Activated naive CD4-positive, alpha-beta T cell treated with anti-CD3 and anti-CD28 coated beads, Interleukin-2, amount 50 U/mL, for 16 hours (primary cell): Measurements from ENCODE around the gene LRMDA.
"Not testable (repeated sequence)": the region's sequence is repeated elsewhere in the genome, so short reads cannot be mapped to it uniquely, and the experiment has no call there.

Experiments used
- DNase-seq: peaks from one replicate; pipeline ENCODE4 v3.0.0-alpha.2; 2020

LRMDA gene

DNA sequence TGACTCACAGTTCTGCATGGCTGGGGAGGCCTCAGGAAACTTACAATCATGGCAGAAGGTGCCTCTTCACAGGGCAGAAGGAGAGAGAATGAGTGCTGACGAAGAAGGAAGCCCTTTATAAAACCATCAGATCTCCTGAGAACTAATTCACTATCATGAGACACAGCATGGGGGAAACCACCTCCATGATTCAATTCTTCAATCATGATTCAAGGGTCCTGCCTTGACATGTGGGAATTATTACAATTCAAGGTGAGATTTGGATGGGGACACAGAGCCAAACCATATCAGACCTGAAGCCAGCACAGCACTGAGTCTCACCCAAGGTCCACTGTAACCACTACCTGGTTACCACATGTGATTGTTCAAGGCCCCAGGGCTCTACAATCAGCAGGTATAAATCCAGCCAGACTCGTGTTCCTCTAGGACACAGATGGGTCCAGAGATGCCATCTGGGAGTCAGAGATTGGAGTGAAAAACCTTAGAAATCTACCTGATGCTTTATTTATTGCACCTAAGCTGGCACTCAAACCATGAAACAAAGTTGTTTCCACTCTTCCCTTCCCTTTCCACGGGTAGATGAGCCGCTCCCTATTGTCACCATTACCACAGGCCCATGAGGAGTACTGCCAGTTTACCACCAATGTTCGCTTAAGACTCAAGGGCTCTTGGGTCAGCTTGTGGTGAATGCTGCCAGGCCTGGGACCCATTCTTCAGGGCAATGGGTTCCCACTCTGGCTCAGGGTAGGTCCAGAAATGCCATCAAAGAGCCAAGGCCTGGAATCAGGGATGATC lies 1061.5 kb downstream of the LRMDA start:
- DNase-seq, result no peak

DNA sequence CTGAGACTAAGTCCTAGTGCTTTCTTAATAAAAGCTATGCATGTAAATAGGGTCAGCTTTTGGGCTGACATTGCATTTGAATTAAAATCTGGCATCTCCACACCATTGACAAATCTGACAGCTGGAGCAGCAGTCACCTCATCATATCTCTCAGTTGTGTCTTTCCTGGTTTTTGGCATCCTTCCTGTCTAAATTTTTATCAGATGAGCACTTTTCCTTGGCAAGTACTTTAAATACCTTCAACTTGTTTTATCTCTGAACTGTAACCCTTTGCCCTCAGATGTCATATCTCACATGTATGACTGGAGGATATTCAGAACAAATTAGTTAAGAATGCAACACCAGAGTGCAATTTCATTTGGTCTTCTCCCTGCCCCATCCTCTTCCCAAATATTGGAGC lies 1066.2 kb downstream of the LRMDA start:
- DNase-seq, result no peak

DNA sequence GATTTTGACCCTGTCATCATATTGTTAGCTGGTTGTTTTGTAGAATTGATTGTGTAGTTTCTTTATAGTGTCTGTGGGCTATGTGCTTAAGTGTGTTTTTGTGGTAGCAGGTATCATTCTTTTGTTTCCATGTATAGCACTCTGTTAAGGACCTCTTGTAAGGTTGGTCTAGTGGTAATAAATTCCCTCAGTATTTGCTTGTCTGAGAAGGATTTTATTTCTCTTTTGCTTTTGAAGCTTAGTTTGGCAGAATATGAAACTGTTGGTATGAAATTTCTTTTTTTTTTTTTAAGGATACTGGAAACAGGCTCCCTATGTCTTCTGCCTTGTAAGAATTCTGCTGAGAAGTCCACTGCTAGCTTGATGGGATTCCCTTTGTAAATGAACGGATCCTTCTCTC lies 1073.4 kb downstream of the LRMDA start:
- no peak for DNase-seq

DNA sequence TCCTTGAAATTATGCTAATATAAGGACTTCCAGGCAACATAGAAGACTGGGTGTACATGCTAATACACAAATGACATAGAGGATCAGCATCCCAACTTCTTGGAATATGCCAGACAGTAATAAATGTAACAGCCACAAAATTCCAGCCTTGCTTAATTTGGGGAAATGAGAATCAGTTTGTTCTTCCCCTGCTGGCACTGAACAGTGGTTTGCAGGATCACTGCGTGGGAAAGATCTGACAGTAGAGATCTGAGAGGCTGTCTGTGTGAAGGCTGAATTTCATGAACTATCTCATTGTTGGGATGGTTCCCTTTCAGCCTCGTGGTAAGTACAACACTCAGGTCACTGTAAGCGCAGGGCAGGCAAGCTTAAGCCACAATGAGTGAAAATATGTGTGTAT lies 1078.0 kb downstream of the LRMDA start:
- DNase-seq, result no peak

DNA sequence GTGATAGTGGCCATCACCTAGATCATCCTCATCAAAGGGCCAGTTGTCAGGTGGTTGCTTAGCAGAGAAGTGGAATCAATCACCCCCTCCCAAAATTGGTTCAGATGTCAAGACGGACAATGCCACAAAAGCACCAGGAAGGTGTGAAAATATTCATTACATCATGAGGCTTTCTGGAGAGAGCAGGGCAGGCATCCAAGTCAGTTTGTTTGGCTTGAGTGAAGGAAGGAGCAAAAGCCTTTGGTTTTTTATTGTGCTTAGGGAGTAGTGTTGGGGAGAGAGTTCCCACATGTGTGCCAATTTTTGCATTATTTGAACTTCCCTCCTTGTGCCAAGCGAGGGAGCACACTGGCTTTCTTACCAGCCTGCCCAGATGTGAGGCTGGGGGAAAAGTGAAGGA lies 1082.9 kb downstream of the LRMDA start:
- DNase-seq, result no peak

DNA sequence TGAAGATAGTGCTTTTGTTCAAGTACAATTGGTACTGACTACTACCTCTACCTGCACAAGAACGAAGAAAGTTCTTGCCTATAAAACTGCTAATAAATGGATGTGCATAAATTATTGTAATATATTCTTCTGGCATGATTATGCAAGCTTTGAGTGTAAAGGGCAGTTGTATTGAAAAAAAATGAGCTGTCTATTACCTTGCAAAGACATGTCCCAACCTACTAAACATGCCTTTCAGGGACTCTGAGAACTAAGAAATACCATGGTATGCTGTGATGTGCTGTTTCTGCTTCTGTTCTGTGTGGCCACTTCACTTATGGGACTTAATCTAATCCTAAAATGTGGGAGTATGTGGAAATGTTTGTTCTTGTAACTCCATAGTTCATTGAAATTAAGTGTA lies 1083.4 kb downstream of the LRMDA start:
- DNase-seq, result no peak

DNA sequence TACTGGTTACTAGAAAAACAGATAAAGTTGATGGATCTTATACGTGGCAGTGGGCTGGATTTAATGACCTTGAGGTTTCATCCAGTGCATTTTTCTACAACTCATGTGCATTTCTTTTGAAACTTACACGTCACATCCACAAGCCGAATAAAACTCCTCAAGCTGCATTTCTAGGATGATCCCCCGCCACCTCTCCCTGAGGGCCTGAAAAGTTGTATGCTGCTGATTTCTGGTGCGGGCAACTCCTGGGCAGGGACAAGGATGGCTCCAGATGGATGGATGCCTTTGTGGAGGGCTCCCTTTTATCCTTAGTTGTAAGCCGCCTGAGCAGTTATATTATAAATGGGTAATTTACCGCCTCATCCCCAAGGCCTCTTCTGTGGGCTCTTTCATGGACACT lies 1091.1 kb downstream of the LRMDA start:
- no peak for DNase-seq

DNA sequence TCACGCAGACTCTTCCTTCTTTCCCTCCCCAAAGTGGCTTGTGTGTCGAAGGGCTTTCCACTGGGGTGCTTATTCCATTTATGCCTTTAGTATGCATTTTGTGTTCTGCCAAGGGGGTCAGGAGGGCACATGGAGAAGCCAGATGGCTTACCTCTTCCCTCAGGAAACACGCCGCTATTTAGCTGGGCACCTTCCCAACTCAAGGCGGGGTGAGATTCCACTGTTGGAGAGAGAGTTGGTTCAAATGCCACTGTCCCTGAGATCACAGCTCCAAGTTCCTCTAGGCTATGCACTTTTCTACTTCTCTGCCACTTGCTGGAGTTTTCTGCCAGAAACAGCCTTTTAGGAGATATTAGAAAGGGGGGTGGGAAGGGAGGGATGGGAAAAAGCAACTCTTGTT lies 1091.8 kb downstream of the LRMDA start:
- no peak for DNase-seq

DNA sequence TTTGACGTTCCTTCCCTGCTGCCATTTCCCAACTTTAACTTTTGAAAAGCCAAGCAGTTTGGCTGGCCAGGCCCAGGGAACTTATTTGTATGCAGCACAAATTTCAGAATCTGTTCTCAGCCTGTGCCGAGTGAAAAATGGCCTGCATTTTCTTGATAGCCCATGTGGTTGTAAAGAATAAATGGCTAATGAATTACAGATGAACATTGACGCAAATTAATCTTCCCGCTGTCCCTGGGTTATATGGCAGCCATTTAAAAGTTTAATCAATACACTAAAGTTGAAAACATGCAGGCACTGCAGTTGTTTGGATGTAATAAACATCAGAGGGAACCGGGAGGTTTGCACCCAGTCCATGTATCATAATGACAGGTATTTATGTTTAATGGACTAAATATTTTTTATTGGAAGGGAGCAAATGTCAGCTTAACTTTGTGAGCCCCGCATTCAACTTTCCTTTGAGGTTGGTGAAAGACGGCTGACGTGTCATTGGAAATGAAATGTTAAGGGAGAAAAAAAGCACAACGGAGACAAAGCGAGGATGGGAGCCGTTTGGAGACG lies 1092.4 kb downstream of the LRMDA start:
- no peak for DNase-seq

DNA sequence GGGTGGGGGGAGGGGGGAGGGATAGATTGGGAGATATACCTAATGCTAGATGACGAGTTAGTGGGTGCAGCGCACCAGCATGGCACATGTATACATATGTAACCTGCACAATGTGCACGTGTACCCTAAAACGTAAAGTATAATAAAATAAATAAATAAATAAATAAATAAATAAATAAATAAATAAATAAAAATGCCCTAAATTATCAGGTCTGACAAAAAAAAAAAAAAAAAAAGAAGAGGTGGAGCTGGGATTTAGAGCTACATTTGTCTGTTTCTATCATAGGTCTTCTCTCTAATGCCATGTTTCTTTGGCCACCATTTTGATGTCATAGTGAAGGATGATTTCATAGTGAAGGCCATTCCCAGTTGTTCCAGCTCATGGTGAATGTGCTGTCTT lies 1095.4 kb downstream of the LRMDA start:
- not testable (repeated sequence) for DNase-seq

DNA sequence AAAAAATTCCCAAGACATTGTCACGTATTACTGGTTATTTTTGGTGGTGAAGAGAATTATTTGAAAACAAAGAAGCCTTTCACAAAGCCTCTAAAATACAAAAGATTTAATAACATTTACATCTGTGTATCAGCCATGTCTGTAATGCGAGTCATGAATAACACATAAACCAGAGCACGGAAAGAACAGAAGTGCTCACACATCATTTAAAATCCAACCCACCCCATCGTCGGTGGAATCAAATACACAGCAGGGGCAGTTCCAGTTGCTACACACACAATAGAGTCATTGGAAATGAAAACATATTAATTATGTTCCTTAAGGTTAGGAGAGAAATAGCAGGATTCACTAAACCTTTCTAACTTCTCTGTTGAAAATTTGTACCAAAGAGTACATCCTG lies 1108.9 kb downstream of the LRMDA start:
- DNase-seq, result no peak

DNA sequence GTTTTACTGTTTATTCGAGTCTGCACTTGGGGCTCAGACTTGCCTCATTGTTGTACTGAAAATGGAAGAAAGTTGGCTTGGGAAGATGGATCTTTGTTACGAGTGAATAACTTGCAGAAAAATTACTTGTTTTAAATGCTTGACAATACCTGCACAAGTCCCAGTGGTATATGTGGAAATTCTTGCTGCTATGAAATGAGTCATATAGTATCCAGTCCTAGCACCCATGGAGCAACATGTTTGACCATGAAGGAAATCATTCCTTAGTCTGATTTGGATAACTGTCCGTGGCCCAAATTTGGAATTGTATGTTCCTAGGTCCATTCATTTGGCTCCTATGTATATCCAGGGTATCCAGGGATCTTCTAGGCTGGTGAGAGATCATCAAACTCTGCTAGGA lies 1109.4 kb downstream of the LRMDA start:
- no peak for DNase-seq

DNA sequence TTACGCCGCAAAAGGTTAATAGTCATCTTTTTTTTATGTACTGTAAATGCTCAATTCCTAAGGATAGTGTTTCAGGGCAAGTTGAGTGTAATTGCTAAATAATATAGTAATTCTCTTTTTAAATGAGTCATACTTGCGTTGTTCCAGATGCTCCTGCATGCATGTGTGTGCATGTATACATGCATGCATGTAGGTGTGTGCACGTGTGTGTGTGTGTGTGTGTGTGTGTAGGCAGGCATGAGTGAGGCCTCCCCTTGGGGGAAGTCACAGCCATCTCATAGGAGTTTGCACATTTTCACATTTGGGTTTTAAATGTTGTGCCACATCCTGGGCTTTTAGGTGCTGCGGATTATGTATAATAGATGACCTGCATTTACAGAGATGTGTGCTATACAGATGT lies 1110.4 kb downstream of the LRMDA start:
- no peak for DNase-seq

DNA sequence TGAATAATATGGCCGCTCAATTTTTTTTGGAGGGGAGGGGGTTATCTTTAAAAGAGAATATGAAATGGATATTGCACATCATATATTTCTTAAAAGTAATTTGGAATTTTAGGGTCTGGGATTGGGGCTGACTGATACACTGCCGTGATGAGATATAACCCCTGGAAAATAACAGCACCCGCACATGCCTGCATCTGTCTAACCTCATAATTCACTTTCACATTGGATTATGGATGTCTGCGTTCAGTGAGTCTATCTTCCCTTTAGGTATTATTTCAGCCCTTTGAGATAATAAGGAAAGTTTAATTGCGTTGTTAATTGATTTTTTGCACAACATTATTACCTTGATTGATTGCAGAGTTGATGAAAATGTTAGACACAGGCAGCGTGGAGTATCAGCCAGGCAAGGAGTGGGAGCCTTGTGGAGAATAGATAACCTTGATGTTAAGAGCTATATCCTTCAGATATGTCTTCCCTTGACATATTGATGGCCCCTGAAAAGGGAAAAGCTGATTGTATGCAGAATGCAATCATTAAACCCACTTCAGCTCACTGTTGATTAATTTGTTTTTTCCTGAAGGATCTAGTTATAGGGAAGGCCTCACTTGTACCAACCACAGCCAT lies 1111.0 kb downstream of the LRMDA start:
- DNase-seq, result no peak

DNA sequence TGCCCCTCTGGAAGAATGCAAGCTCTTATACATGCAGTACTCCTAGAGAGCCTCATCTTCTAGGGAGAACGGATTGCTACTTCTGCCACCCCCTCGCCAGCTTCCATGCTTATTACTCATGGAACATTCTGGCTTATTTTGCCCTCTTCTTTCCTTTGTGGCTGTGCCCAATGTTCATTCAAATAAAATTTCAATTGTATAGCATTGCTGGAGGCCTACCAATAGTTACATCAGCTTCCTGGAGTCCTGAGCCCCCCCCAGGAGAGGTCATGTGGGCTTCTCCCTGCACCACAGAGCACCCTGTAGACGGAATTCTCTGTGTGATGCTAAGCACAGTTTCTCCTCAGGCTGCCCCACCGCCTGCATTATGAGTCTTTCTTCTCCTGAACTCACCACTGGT lies 1112.2 kb downstream of the LRMDA start:
- no peak for DNase-seq

DNA sequence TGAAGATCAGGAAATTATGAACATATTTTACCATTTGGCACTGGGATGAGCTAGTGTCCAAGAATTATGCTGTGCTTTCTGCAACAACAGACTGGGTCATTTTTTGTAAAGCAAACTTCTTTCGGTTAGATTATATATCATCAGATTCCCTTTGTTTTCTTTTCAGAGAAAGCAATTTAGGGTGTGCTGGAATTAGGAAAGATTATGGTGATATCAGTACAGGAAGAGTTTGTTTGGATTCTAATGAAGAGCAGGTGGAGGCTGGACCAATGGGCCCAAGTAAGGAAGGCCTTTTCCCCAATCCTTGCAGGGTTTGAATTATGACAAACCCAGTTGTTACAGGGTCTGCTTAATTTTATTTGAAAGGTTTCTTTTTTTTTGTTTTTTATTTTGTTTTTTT lies 1113.4 kb downstream of the LRMDA start:
- DNase-seq, result no peak

DNA sequence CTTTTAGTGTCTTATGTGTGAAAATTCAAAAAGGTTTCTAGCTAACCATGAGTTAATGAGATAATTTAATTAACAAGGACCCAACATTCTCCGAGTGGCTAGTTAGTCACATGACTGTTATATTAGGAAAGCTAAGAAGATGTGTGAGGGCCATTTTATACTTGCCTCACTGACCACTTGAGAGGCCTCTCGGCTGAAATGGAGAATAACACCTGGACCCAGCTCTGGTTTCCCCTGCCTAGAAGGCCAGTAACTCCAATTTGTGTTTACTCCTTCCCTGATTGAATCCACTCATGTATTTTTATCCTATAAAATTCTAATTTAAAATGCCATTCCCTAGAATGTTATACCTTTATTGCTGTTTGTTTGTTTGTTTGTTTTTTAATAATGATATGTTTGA lies 1115.0 kb downstream of the LRMDA start:
- no peak for DNase-seq

DNA sequence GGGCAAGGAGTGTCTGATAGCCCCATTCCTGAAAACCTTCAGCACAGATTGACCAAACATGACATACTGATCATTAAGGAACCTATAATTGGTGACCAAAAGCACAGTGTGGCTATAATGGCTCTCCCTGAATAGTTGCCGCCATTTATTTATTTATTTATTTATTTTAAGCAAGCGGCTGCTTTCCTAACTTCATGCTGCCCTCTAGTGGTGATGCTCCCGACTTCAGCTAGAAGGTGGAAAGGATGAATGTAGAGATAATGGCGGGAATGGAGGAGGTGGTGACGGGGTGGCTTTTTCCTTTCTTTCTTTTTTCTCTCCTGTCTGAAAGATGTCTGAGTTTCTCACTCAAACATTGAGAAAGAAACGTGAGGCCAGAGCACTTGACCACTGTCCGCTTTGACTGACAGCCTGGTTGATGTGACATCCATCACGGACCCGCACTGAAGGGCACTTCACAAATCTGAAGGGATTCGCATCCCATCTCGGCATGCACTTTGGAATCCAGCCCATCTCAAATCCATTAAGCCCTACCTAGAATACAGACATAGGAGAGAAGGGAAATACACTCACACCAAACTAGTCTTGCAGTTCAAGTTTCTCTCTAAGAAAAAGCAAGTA lies 1116.0 kb downstream of the LRMDA start:
- DNase-seq, result peak; percentile 19

DNA sequence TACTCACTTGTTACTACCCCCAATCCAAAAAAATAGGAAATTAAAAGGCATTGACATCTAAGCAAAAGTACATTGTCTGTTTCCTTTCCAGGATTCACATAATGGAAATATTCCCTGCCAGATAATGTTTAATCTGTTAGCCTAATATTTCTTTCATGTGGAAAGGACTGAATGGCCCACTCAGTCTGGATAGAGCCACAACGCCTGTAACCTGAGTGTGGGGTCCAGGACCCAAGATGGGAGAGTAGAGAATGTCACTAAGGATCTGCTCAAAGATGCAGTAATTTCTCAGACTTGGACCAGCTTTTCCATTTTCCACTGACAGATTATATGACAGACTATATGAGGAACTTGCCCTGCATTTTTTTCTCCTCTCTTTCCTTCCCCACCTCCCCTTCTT lies 1117.3 kb downstream of the LRMDA start:
- DNase-seq, result no peak

DNA sequence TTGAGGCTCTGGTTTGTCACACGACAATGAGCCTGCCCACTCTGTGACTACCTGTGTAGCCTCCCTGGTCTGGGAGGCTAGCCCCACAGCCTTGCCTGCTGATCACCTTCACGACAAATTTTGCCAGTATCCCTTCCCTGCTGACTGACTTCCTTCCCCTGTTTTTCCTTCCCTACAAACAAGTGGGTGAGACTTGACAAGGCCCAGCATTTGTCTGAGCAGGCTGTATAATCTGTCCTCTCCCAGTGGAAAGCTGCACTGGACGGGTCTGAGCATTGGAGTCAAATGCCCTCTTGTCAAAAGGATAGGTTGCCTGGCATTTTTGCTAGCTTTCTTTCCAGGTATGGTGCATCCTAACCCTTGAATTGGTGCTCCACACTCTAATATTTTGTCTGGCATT lies 1117.7 kb downstream of the LRMDA start:
- no peak for DNase-seq

DNA sequence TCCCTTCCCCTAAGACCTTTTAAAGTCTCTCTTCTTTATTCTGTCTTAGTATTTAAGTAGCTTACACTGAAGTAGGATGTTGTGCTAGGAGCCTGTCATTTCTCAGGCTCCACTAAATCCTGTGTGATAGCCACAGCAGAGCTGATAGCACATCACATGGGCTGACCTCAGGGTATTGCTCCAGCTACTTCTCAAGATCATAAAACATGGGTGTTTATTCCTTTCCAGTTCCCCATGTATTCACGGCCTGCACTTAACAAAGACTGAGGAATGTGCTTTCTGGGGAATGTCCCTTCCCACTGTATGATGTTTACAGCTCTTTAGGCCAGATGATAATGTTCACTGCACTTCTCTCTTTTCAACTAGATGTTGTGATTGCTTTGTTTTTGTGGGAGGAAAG lies 1119.4 kb downstream of the LRMDA start:
- DNase-seq, result no peak

DNA sequence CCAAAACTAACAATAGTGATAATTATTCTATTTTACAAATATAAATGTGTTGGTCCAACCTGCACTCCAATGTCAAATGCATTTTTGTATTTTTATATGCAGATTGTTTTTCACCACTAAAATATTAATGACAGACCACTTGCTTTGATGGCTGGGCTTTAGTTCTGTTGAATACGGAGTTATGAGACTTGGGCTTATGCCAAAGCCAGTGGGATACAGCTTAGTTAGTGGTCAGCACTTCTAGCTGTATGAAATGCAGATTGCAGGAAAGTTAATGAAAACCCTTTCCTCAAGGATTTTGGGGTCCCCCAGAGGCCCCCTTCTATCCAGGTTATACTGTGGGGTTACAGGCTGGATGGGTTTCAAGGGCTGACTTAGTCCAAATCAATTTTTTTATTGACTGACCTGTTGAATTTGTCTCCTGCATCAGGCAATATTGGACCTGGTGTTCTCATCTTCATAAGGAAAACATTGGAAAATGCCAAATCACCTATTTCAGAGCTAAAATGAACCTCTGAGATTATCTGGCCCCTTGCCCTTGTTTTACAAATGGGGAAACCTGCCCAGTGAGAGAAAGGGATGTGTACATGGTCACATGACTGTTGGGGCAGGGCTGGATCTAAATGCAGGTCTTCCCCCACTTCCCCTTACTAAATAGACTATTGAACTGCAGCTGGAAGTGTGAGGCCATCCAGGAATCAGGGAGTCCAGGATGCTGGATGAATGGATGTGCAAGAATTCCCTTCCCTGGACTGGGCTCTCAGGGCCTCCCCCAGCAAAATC lies 1120.9 kb downstream of the LRMDA start:
- no peak for DNase-seq
